Glomerular visceral epithelial cell (primary cell): ENCODE results near the gene ATR.
"Not testable (repeated sequence)": the region's sequence is repeated elsewhere in the genome, so short reads cannot be mapped to it uniquely, and the experiment has no call there.

Experiments
- DNase-seq: peaks from one replicate; pipeline ENCODE4 v3.0.0-alpha.2; 2016; ENCODE audit errors: extremely low spot score

ATR gene

DNA sequence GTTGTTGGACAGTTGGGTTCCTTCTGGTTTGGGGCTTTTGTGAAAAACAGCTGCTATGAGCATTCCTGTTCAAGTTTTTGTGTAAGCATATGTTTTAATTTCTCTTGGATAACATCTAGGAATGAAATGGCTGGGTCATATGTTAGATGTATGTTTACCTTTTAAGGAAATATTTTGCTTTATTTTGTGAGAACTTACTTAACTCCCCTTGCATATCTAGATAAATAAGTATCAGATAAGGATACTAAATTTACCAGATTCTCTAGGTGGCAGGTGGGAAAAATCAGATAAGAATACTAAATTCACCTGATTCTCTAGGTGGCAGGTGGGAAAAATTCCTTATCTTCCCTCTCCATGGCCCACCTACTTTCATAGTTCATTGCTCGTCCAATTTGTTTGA lies 16.6 kb upstream of the ATR start:
- DNase-seq, result no peak

DNA sequence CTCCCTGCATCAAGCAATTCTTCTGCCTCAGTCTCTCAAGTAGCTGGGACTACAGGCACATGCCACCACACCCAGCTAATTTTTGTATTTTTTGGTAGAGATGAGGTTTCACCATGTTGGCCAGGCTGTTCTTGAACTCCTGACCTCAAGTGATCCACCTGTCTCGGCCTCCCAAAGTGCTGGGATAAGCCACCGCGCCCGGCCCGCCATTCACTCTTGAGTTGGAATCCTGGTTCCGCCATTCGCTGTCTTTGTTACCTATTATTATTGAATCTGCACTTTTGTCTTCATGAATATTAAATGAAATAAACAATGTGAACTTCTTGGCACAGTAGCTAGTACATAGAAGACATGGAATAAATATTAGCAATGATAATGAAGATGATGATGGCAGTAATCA lies 13.7 kb upstream of the ATR start:
- not testable (repeated sequence) for DNase-seq

DNA sequence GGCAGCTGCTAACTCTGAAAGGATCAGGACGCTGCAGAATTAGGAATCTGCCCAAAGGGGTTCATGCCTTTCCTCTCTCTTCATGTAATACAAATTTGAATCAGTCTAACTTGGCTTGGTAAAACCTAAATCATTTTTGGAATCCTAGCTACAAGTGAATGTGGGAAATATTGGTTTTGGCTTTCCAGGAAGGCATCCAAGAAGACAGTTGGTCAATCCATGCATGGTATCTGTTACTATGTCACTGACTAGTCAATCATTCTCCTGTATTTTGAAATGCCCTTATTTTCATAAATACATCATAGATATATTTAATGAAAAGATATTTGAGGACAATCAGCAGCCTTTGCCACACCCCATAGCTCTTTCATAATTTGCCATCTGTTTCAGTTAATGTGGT lies 10.2 kb upstream of the ATR start:
- no peak for DNase-seq

DNA sequence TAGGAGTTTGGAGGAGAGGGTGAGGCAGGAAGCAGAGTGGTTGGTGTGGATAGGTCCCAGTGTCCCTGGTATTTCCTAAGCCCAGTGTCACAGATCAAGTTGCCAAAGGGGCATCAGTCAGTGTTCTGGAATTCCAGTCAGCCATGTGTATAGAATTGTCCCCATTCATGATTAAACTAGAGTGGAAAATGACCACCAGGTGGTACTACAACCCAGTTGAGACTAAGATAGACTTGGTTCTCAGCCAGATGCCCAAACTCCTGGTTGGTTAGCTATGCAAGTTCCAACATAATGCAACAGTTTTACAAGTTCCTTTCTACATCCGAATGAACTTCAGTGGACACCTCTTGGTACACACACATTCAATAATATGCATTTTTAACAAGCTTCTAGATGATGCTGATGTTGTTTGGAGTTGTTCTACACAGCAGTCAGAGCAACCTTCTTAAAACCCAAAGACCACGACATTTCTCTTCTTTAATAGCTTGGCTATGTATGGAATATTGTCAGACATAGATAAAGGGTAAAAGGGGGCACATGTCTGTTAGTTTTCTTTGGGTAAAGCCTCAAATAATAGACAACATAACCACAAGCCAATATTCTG lies 8.4 kb upstream of the ATR start:
- DNase-seq, result peak; percentile 76

DNA sequence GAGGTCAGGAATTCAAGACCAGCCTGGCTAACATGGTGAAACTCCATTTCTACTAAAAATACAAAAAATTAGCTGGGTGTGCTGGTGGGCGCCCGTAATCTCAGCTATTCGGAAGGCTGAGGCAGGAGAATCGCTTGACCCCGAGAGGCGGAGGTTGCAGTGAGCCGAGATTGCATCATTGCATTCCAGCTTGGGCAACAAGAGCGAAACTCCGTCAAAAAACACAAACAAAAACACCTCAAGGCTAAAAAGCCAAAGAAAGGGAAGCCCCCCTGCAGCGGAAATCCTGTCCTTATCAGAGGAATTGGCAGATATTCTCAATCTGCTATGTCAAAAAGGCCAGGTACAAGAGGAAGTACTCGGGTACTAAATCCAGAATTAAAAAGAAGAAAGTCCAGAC lies 2.5 kb upstream of the ATR start:
- DNase-seq, result not testable (repeated sequence)

DNA sequence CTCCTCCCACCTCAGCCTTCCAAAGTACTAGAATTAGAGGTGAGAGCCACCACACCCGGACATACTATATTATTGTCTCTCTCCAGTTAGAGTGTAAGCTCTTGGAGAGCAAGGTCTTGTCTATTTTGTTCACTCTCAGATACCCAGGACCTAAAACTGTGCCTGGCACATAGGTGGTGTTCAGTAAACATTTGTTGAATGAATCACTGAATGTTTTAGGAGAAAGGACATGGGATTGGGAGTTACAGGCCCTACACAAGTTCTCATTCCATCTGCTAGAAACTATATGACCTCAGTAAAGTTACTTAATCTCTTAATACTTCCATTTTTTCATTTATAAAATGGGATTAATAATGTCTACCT lies 1.5 kb upstream of the ATR start:
- DNase-seq, result no peak

DNA sequence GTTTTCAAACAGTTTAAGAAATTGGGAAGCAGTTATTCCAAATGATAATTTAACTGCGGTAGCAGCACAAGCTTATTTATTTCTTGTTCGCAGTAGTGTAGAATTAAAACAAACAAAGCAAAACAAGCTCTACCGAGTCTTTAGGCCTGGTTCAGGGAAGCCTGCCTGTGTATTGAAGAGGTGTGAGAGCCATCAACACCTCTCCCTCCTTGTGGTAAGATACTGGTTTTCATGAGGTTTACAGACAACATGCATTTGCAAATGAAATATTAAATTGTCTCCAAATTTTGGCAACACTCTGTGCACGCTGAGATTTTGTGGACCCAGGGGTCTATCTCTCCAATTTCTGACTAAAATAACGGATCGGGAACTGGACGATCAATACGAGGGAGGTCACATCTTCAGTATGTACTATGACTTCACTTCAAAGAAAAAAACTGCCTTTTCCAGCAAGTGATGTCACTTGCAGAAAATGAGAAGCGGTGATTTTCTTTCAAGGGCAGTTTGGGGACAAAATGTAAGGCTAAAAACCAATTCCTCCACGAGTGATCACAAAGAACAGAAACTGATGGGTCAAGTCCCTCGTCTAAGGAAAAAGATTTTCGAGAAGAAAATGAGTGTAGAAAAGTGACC lies 721 bp downstream of the ATR start:
- peak; percentile 16 for DNase-seq

DNA sequence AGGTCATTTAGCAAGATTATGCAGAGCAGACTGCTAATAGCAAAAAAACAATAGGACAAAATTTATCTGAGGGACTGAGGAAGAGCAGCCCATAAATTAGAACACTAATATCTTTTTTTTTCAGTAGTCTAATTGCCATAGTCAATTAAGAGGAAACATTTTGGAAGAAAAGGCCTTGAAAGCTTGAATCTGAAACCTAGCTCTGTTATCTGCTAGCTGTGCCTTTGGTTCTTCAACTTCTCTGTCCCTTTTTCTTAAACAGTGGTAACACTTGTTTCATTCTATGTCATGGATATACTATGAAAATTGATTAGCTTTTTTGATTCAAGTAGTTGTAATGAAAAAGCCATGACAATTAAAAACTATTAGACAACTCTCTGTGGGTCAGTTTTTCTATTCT lies 1.7 kb downstream of the ATR start:
- DNase-seq, result no peak

DNA sequence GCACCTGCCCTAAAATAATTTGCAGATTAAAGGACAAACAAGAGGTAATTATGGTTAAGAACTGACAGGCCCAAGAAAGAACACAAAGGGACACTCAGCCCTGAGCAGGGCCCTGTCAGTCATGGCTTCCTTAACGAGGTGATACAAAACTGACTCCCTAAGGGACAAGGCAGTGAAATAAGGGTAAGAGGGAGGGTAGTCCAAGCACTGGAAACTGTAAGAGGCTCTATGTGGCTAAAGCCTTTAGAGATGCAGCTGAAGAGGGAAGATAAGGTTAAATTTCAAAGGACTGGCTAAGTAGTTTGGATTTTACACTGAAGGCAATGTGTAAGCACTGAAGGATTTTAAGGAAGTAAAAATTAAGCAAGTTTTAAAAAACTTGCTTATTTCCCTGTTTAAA lies 3.9 kb downstream of the ATR start:
- no peak for DNase-seq

DNA sequence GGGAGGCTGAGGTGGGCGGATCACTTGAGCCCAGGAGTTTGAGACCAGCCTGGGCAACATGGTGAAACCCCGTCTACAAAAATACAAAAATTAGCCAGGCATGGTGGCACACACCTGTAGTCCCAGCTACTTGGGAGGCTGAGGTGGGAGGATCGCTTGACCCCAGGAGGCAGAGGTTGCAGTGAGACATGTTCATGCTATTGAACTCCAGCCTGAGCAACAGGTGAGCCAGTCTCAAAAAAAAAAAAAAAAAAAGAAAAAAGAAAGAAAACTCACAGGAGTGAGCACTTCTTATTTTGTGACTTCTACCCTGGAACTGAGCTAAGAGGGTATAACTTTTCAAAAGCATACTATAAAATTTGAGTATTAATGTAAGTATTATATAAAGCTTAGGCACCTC lies 4.3 kb downstream of the ATR start:
- not testable (repeated sequence) for DNase-seq

DNA sequence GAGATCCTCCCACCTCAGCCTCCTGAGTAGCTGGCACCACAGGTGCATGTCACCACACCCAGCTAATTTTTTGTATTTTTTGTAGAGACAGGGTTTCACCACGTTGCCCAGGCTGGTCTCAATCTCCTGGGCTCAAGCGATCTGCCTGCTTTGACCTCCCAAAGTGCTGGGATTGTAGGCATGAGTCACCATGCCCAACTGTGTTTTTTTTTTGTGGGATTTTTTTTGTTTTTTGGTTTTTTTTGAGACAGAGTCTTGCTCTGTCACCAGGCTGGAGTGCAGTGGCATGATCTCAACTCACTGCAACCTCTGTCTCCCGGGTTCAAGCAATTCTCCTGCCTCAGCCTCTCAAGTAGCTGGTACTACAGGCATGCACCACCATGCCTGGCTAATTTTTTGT lies 9.1 kb downstream of the ATR start:
- DNase-seq, result peak; percentile 15

DNA sequence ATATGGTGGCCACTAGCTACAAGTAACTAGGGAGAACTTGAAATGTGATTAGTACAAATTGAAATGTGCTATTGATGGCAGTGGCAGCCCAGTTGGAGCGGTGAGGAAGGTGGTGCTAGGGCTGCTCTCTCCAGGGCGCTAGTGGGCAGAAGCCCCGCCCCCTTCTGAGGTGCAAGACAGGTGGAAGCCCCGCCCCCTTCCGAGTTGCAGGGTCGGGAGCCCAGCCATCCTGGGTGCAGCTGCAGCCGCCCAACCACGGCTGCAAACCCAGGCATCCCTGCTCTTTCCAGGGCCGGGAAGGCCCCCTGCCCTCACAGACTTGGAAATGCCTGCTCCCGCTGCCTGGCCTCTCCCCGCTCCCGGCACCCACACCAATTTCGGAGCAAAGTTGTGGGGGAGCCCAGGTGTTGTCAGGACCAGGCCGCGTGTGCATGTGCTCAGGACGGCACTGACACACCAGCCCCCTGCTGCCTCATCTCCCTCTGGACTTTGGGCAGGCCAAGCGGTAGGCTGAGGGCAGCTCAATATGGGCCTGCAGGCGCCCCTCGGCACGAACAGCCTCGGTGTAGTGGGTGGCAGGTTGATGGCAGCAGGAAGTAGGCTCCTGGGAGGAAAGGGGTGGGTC lies 10.0 kb downstream of the ATR start:
- no peak for DNase-seq

DNA sequence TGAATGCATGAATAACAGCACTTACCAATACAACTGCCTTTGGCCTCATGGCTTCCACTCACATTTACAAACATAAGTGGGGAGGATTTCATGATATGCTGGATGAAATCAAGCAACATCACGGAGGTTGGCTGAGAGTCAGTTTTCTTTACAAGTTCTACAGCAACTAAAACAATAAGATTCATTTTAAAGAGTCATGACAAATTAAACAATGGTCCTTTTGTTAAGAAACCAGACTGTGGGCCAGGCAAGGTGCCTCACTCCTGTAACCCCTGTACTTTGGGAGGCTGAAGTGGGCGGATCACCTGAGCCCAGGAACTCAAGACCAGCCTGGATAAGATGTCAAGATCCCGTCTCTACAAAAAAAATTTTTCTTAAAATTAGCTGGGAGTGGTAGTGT lies 12.4 kb downstream of the ATR start:
- DNase-seq, result no peak

DNA sequence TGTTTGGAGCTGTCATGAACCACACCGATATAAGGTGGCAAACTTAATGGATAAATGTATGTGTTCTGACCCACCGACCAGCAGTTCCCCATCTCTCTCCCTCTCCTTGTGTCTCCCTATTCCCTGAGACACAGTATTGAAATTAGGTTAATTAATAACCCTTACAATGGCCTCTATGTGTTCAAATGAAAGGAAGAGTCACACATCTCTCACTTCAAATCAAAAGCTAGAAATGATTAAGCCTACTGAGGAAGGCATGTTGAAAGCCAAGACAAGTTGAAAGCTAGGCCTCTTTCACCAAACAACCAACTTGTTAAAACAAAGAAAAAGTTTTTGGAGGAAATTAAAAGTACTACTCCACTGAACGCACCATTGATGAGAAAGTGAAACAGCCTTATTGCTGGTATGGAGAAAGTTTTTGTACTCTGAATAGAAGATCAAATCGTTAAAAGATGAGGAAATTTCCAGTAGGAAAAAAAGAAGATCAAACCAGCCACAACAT lies 15.0 kb downstream of the ATR start:
- DNase-seq, result no peak

DNA sequence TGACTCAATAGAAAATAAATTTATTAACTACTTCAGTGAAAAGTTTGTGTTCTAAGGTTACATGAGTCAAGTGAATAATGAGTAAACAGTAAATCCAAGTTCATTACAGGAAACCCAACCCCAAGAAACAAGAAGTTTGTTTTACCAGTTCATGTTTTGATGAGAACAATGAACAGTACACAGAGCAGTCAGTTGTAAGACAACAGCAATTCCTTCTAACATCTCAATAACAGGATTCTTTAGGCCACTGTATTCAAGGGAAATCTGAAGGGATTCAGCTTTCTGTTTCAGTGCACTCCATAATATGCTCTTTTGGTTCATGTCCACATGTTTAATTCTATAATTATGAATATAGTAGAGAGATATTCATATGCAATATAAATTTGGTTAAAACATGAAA lies 18.4 kb downstream of the ATR start:
- no peak for DNase-seq

DNA sequence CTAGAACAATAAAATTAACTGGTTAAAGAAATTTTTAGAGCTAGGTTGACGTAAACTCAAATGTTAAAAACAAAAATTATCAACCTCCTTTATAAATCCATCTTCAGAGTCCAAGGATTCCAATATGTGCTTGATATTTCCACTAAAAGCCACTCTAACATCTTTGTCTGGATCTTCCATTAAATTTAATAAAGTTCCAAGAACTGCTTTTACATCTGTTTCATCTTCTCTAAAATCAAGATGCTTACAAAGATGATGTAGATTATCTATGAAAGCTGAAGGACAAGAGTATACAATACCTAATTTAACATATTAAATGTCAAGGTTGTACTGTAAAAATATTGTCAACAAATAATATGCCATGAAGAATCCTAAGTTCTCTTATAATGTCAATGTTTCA lies 24.8 kb downstream of the ATR start:
- DNase-seq, result no peak

DNA sequence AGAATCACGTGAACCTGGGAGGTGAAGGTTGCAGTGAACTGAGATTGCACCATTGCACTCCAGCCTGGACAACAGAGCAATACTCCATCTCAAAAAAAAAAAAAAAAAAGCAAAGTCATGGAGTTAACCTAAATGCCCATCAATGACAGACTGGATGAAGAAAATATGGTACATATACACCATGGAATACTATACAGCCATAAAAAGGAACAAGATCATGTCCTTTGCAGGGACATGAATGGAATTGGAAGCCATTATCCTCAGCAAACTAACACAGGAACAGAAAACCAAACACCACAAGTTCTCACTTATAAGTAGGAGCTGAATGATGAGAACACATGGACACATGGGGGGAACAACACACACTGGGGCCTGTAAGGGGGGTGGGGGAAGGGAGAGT lies 26.0 kb downstream of the ATR start:
- not testable (repeated sequence) for DNase-seq

DNA sequence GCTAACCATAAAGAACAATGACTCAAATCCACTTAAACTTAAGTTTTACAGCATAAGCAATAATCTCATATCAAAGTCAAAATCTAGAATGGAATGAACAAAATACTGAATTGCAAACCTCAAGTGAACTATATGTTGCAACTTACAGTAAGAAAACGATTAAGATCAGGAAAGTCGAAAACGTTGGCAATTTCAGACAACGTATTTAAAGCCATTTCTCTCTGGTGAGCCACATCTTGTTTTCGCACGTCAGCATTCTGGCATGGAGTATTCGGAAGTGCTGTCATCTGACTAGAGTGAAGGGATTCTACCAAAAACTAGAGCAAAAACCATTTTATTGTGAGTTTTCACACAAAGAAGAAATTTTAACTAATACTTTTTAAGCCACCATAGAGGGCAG lies 28.5 kb downstream of the ATR start:
- DNase-seq, result no peak

DNA sequence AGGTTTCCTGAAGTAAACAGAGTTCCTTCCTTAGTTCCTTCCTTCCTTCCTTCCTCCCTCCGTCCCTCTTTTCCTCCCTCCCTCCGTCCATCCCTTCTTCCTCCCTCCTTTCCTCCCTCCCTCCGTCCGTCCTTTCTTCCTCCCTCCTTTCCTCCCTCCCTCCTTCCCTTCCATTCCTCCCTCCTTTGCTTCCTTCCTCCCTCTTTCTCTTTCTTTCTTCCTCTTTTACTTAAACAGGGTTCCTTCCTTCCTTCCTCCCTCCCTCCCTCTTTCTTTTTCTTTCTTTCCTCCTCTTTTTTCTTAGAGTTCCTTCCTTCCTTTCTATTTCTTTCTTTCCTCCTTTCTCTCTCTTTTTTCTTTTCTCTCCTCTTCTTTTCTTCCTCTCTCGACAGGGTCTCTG lies 35.2 kb downstream of the ATR start:
- no peak for DNase-seq

DNA sequence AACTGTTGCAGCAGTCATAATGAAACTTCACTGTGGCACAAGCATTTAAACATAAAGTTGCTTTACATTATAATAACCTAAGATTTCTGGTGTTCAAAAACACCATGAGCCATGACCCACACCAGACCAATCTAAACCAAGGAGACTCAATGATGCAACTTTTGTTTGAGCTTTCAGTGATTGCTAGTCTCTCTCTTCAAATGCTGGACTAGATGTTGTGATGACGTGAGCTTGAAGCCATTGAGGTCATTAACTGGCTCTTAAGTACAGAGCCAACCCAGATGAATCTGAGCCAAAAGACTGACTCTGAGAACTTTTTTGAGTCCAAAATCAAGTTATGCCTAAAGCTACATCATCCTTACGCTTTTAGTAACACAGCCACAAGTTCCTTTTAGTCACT lies 36.5 kb downstream of the ATR start:
- DNase-seq, result no peak

DNA sequence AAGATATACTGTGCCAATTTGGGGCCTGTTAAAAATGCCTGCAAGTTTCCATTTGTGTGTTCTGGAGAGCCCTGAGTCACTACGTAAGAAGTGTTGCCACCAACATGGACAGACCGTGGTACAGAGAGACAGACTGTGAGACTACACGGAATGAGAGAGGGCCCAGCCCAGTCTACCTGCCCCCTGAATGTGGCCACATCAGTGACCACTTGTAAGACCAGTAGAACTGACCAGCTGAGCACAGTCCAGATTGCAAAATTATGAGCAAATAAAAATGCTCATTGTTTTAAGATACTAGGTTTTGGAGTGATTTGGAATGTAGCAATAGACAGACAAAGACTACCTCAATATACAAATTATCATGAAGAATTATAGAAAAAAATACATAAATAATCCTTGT lies 42.0 kb downstream of the ATR start:
- DNase-seq, result no peak

DNA sequence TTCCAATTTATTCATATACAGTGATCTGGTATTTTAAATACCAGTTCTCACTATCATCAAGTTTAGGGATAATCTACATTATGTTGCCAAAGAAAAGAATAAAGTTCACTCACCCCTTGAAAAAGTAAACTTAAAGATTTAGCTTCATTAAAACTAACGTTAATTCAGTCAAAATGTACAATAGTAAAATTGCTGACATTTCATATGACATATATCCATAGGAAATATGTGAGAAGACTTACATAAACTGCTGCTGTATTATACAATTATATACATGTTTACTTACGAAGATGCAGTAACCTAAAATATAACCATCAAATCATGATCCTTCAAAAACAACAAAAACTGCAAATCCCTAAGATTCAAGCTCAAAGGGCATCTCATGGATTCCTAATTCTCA lies 44.0 kb downstream of the ATR start:
- no peak for DNase-seq

DNA sequence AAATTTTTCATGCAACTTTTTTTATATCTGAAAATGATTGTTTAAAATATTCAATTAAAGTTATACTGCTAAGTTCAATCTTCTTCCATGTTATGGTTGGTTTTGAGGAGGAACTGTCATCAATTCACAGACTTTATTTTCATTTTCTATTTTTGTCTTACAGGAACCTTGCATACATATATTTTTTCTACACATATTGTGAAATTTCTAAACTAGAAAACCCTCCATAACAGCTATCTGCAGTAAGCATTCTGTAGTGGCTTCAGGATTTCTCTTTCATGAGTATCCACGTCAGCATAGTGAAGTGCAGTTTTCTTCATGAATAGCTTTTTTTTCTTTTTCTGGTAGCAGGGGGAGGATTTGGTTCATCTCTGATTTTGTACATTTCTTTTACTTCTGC lies 48.2 kb downstream of the ATR start:
- no peak for DNase-seq
